H1 (cell line): ENCODE data around the gene SLC5A7. TPM values are rescaled to one million over a fixed set of nuclear protein-coding genes. Genes with fewer than 3 reads are reported as not detected.

Experiments used
- CTCF ChIA-PET: fragments of 300-600 bp; sonication (Branson Sonifier 250); formaldehyde crosslinking; loops from one replicate; lab custom pipeline; 2021; ENCODE audit not compliant: partially characterized antibody; lab: Charles Lee
- POLR2A ChIA-PET: fragments of 300-600 bp; sonication (Branson Sonifier 250); formaldehyde crosslinking; loops from one replicate; lab custom pipeline; 2021; ENCODE audit warnings: inconsistent platforms; ENCODE audit not compliant: partially characterized antibody; lab: Charles Lee
- DNase-seq, 2 experiments: peaks; one replicate each; pipeline versions ENCODE4 v3.0.0 to v3.0.0-alpha.2; 2010 to 2022; ENCODE audit warnings: low spot score in 2 of 2, low read depth in 1 of 2, mixed read lengths in 1 of 2
- FAIRE-seq: peaks from 2 replicates; lab custom pipeline; 2011; peaks lifted over from hg19 to GRCh38; lab: Jason Lieb, UNC
- H2AFZ ChIP-seq: 2 replicates; pipeline ENCODE4 v1.8.1; 2012; ENCODE audit warnings: low read length, inconsistent platforms
- H2AK5ac ChIP-seq: 2 replicates; pipeline ENCODE4 v1.6.1; 2013; ENCODE audit warnings: low read depth, low read length
- H2BK120ac ChIP-seq: replicated peaks from 2 replicates; pipeline ENCODE3; 2013; ENCODE audit warnings: low read depth, low read length, inconsistent platforms
- H2BK12ac ChIP-seq: 2 replicates; pipeline ENCODE4 v1.6.1; 2013; ENCODE audit warnings: low read depth, low read length
- H2BK15ac ChIP-seq: 2 replicates; pipeline ENCODE4 v1.6.1; 2013; ENCODE audit warnings: low read length
- H2BK20ac ChIP-seq: 2 replicates; pipeline ENCODE4 v1.6.1; 2013; ENCODE audit warnings: low read length
- H2BK5ac ChIP-seq: 2 replicates; pipeline ENCODE4 v1.6.1; 2013; ENCODE audit warnings: low read depth, low read length
- H3K14ac ChIP-seq: 2 replicates; pipeline ENCODE4 v1.6.1; 2013; ENCODE audit warnings: inconsistent platforms; ENCODE audit not compliant: insufficient read length
- H3K18ac ChIP-seq: 2 replicates; pipeline ENCODE4 v1.6.1; 2013; ENCODE audit warnings: low read length; ENCODE audit errors: extremely low read depth
- H3K23ac ChIP-seq: 2 replicates; pipeline ENCODE4 v1.6.1; 2013; ENCODE audit warnings: inconsistent platforms; ENCODE audit not compliant: insufficient read length
- H3K23me2 ChIP-seq: 2 replicates; pipeline ENCODE4 v1.6.1; 2013; ENCODE audit warnings: low read depth, low read length
- H3K27ac ChIP-seq: 2 replicates; pipeline ENCODE4 v1.6.1; 2011; ENCODE audit warnings: low read depth, low read length, inconsistent platforms
- H3K27me3 ChIP-seq, 4 experiments: replicated peaks in 1 of 4; 1 replicate in 1 of 4; 2 replicates in 3 of 4; pipeline versions ENCODE4 v1.6.1 to v1.8.1; 2011 to 2013; ENCODE audit warnings: low read length in 3 of 4, mild to moderate bottlenecking in 3 of 4, inconsistent platforms in 2 of 4, mixed read lengths in 2 of 4, moderate library complexity in 1 of 4; ENCODE audit not compliant: control insufficient read depth in 3 of 4, insufficient read depth in 3 of 4; ENCODE audit errors: extremely low read depth in 1 of 4
- H3K36me3 ChIP-seq, 4 experiments: 2 replicates each; pipeline versions ENCODE4 v1.6.1 to v1.8.1; 2011 to 2013; ENCODE audit warnings: mild to moderate bottlenecking in 4 of 4, low read length in 3 of 4, moderate library complexity in 2 of 4, control low read depth in 1 of 4, inconsistent platforms in 1 of 4; ENCODE audit not compliant: insufficient read depth in 4 of 4, control insufficient read depth in 2 of 4
- H3K4ac ChIP-seq: replicated peaks from 2 replicates; pipeline ENCODE3; 2013; ENCODE audit warnings: low read length, low read depth, mixed read lengths, inconsistent platforms; ENCODE audit not compliant: insufficient read length
- H3K4me1 ChIP-seq, 4 experiments: replicated peaks in 1 of 4; 1 replicate in 1 of 4; 2 replicates in 3 of 4; pipeline versions ENCODE4 v1.6.1 to v1.8.1; 2011 to 2013; ENCODE audit warnings: low read length in 3 of 4, inconsistent platforms in 2 of 4, mixed read lengths in 1 of 4; ENCODE audit not compliant: insufficient read depth in 4 of 4, control insufficient read depth in 3 of 4
- H3K4me2 ChIP-seq, 2 experiments: 2 replicates each; pipeline versions ENCODE4 v1.6.1 to v1.8.1; 2011 to 2013; ENCODE audit warnings: low read depth in 2 of 2, low read length in 2 of 2, control low read depth in 1 of 2, inconsistent platforms in 1 of 2, mild to moderate bottlenecking in 1 of 2; ENCODE audit not compliant: insufficient read depth in 1 of 2
- H3K4me3 ChIP-seq, 4 experiments: fragments of 200-600, 300-600 bp in 1 of 4; sonication (generic), shearing (Covaris generic), sonication (Bioruptor Twin) in 1 of 4; 2 replicates each; pipeline versions ENCODE4 v1.5.1 to v1.8.1; 2011 to 2016; ENCODE audit warnings: low read length in 4 of 4, low read depth in 3 of 4, control low read depth in 2 of 4, inconsistent platforms in 2 of 4, mild to moderate bottlenecking in 2 of 4, mixed read lengths in 1 of 4, moderate library complexity in 1 of 4; ENCODE audit not compliant: insufficient read depth in 2 of 4; ENCODE audit errors: extremely low read depth in 1 of 4
- H3K56ac ChIP-seq: replicated peaks from 2 replicates; pipeline ENCODE3; 2013; ENCODE audit warnings: low read depth, mild to moderate bottlenecking, mixed read lengths, low read length, inconsistent platforms; ENCODE audit not compliant: insufficient read length
- H3K79me1 ChIP-seq: 2 replicates; pipeline ENCODE4 v1.6.1; 2013; ENCODE audit warnings: low read depth, low read length, control low read depth
- H3K79me2 ChIP-seq, 2 experiments: 2 replicates each; pipeline versions ENCODE4 v1.6.1 to v1.8.1; 2012 to 2013; ENCODE audit warnings: low read length in 2 of 2, mild to moderate bottlenecking in 2 of 2, inconsistent platforms in 1 of 2; ENCODE audit not compliant: insufficient read depth in 2 of 2, control insufficient read depth in 1 of 2
- H3K9ac ChIP-seq, 4 experiments: replicated peaks in 1 of 4; 1 replicate in 1 of 4; 2 replicates in 3 of 4; pipeline versions ENCODE4 v1.6.1 to v1.8.1; 2011 to 2013; ENCODE audit warnings: low read depth in 3 of 4, low read length in 3 of 4, control low read depth in 2 of 4, mild to moderate bottlenecking in 2 of 4, moderate library complexity in 2 of 4, inconsistent platforms in 1 of 4; ENCODE audit errors: extremely low read depth in 1 of 4
- H3K9me3 ChIP-seq, 2 experiments: 2 replicates each; pipeline versions ENCODE4 v1.6.1 to v1.8.1; 2012 to 2013; ENCODE audit warnings: mild to moderate bottlenecking in 2 of 2, moderate library complexity in 2 of 2, control low read depth in 1 of 2, inconsistent platforms in 1 of 2, low read depth in 1 of 2, low read length in 1 of 2, mixed read lengths in 1 of 2; ENCODE audit not compliant: insufficient read depth in 2 of 2
- H4K20me1 ChIP-seq, 2 experiments: replicated peaks in 1 of 2; 2 replicates each; pipeline versions ENCODE3 to v1.8.1; 2011 to 2013; ENCODE audit warnings: inconsistent platforms in 2 of 2, low read length in 2 of 2, mild to moderate bottlenecking in 1 of 2; ENCODE audit not compliant: insufficient read depth in 2 of 2, control insufficient read depth in 1 of 2
- H4K5ac ChIP-seq: 2 replicates; pipeline ENCODE4 v1.6.1; 2013; ENCODE audit warnings: low read length, low read depth, mixed read lengths, inconsistent platforms; ENCODE audit not compliant: insufficient read length
- H4K8ac ChIP-seq: 2 replicates; pipeline ENCODE4 v1.8.0; 2013; ENCODE audit warnings: mild to moderate bottlenecking, moderate library complexity, low read length, inconsistent platforms; ENCODE audit not compliant: insufficient read depth; ENCODE audit errors: extremely low read depth
- H4K91ac ChIP-seq: replicated peaks from 2 replicates; pipeline ENCODE3; 2013; ENCODE audit warnings: low read length, mixed read lengths, inconsistent platforms; ENCODE audit not compliant: insufficient read length
- KDM5A ChIP-seq: fragments of 200-600 bp; IDR thresholded peaks from 2 replicates; pipeline ENCODE4 v1.7.1; 2012; ENCODE audit warnings: mild to moderate bottlenecking, low read length, inconsistent platforms, mixed read lengths
- RAD21 ChIP-seq, 2 experiments: IDR thresholded peaks in 1 of 2; conservative IDR thresholded peaks in 1 of 2; 2 replicates each; pipeline ENCODE4 v1.6.1; 2011; ENCODE audit warnings: low read depth in 2 of 2, low read length in 2 of 2, improper control_type of control experiment in 1 of 2, inconsistent platforms in 1 of 2, mild to moderate bottlenecking in 1 of 2, moderate library complexity in 1 of 2
- polyA plus RNA-seq, 7 experiments: library from polyadenylated mRNA; depleted of rRNA in 3 of 7; stranded (reverse) in 5 of 7; unstranded in 2 of 7; fragments of >200 nt in 5 of 7; fragments of 200-250 nt in 2 of 7; gene quantifications; 1 replicate in 5 of 7; 2 replicates in 1 of 7; 4 replicates in 1 of 7; pipeline versions ENCODE4 v1.2.1 to v1.2.3, GENCODE V29; 2011 to 2013; ENCODE audit warnings: missing spikeins in 2 of 7, mixed read lengths in 2 of 7
- total RNA-seq: library from RNA; stranded (reverse); fragmentation: NEBNext Ultra II Directional; extraction: Animal tissue kit (Norgen Biotek cat#: 25700); gene quantifications from 2 replicates; pipeline ENCODE4 v1.2.1, GENCODE V29; 2021
- TF ChIP-seq, protein P1 (sequence below), 3 experiments: IDR thresholded peaks; 1 replicate in 2 of 3; 2 replicates in 1 of 3; pipeline versions ENCODE4 v1.5.1 to v1.6.1; 2011; ENCODE audit warnings: low read length in 3 of 3, mild to moderate bottlenecking in 3 of 3, inconsistent platforms in 2 of 3, low read depth in 1 of 3, moderate library complexity in 1 of 3; ENCODE audit not compliant: insufficient read depth in 1 of 3; ENCODE audit errors: control extremely low read depth in 1 of 3

SLC5A7 gene
- total and polyA plus RNA-seq, 2 of the 8 experiments (the other 6 are each of a cell fraction or from before 2014, with no cell fraction given), result 0.15 to 0.30 TPM

- Histone ChIP-seq H3K79me1 (no peaks in the 10 kb centered on the region), H2BK5ac (no peak overlapping the region), H2AFZ (no peak overlapping the region), H4K20me1 (no peaks in the 10 kb centered on the region), H3K4ac (no peak overlapping the region), H3K56ac (no peak overlapping the region), H4K5ac (no peak overlapping the region), H2BK20ac (no peak overlapping the region), H3K23ac (no peak overlapping the region), H4K8ac (no peak overlapping the region), H3K14ac (no peak overlapping the region), H3K4me2 (no peak overlapping the region), H2AK5ac (no peak overlapping the region), H3K4me1 (no peaks in the 10 kb centered on the region), H2BK15ac (no peak overlapping the region), H3K79me2 (no peaks in the 10 kb centered on the region), H3K36me3 (peaks cover 0 to 8% (median 0%) of the 10 kb centered on the region in 4 experiments; a peak in 2 of 8 replicates), H2BK12ac (no peak overlapping the region), H4K91ac (no peak overlapping the region), H3K9me3 (peaks cover 8 to 21% of the 10 kb centered on the region in 2 experiments; a peak in 3 of 4 replicates), H3K4me3 (no peak overlapping the region), H3K23me2 (no peaks in the 10 kb centered on the region), H3K18ac (no peak overlapping the region), H3K9ac (no peak overlapping the region), H3K27ac (no peak overlapping the region), H3K27me3 (no peaks in the 10 kb centered on the region), H2BK120ac (no peak overlapping the region)
- CTCF ChIA-PET, result interaction anchor here (1.2 to 3.3 kb wide), 2 partner anchors 95 to 98 kb away, joined by 4 to 22 read pairs; no protein-coding TSS in a partner anchor
- POLR2A ChIA-PET, result no interaction called here
- TF ChIP-seq KDM5A (no peak), RAD21 (IDR thresholded peaks at IDR 0.05 in 1 of 2, conservative IDR thresholded peaks at IDR 0.05 in 1 of 2; ENCODE audit: low read depth in 2 of 2, low read length in 2 of 2) (peak; percentile 49 to 57)
- TF ChIP-seq, protein P1, sequence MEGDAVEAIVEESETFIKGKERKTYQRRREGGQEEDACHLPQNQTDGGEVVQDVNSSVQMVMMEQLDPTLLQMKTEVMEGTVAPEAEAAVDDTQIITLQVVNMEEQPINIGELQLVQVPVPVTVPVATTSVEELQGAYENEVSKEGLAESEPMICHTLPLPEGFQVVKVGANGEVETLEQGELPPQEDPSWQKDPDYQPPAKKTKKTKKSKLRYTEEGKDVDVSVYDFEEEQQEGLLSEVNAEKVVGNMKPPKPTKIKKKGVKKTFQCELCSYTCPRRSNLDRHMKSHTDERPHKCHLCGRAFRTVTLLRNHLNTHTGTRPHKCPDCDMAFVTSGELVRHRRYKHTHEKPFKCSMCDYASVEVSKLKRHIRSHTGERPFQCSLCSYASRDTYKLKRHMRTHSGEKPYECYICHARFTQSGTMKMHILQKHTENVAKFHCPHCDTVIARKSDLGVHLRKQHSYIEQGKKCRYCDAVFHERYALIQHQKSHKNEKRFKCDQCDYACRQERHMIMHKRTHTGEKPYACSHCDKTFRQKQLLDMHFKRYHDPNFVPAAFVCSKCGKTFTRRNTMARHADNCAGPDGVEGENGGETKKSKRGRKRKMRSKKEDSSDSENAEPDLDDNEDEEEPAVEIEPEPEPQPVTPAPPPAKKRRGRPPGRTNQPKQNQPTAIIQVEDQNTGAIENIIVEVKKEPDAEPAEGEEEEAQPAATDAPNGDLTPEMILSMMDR (IDR thresholded peaks at IDR 0.05; ENCODE audit: control extremely low read depth in 1 of 3, insufficient read depth in 1 of 3, low read depth in 1 of 3, low read length in 3 of 3), result peak in 2 of 3 experiments; percentile 14 to 32; a peak in 2 of 4 replicates
- FAIRE-seq, result no peak
- no peak for DNase-seq
Measured at GRCh38 chr2:108034843-108035242, 48.5 kb downstream of the SLC5A7 start.
